ENCODE data around the gene CEP57.
A peak's percentile ranks its signal among the peaks of the same experiment; 100 is the strongest.
"Not testable (repeated sequence)": the region's sequence is repeated elsewhere in the genome, so short reads cannot be mapped to it uniquely, and the experiment has no call there.

CEP57 gene

GRCh38 chr11:95799546-95799945 is 9.2 kb downstream of the CEP57 start:
- DNase-seq: no peak

GRCh38 chr11:95800438-95800837 is 10.1 kb downstream of the CEP57 start:
- DNase-seq: no peak

GRCh38 chr11:95802806-95803205 is 12.5 kb downstream of the CEP57 start:
- no peak for DNase-seq

- DNase-seq: no peak
Observed at GRCh38 chr11:95803973-95804372, 13.7 kb downstream of the CEP57 start.

- no peak for DNase-seq
Observed at GRCh38 chr11:95805869-95806268, 15.6 kb downstream of the CEP57 start.

- DNase-seq: not testable (repeated sequence)
Observed at GRCh38 chr11:95806464-95806863, 16.2 kb downstream of the CEP57 start.

- DNase-seq: not testable (repeated sequence)
Observed at GRCh38 chr11:95811052-95811451, 20.8 kb downstream of the CEP57 start.

- DNase-seq: no peak
Observed at GRCh38 chr11:95816037-95816436, 25.7 kb downstream of the CEP57 start.

GRCh38 chr11:95821640-95822039 is 31.3 kb downstream of the CEP57 start:
- DNase-seq: no peak

- no peak for DNase-seq
Observed at GRCh38 chr11:95827696-95828095, 37.4 kb downstream of the CEP57 start.

- no peak for DNase-seq
Observed at GRCh38 chr11:95829580-95830259, 39.4 kb downstream of the CEP57 start.

GRCh38 chr11:95831198-95831883 is 41.0 kb downstream of the CEP57 start:
- DNase-seq: no peak

GRCh38 chr11:95832763-95833162 is 42.5 kb downstream of the CEP57 start:
- DNase-seq: no peak

GRCh38 chr11:95833378-95833777 is 43.1 kb downstream of the CEP57 start:
- no peak for DNase-seq

- DNase-seq: peak; percentile 70
Observed at GRCh38 chr11:95835351-95835750, 45.1 kb downstream of the CEP57 start.

- peak; percentile 89 for DNase-seq
Observed at GRCh38 chr11:95835768-95836488, 45.6 kb downstream of the CEP57 start.

GRCh38 chr11:95845167-95845566 is 54.9 kb downstream of the CEP57 start:
- no peak for DNase-seq

- peak; percentile 77 for DNase-seq
Observed at GRCh38 chr11:95849087-95849825, 59.0 kb downstream of the CEP57 start.

GRCh38 chr11:95850137-95850536 is 59.8 kb downstream of the CEP57 start:
- no peak for DNase-seq

GRCh38 chr11:95853138-95853537 is 62.8 kb downstream of the CEP57 start:
- DNase-seq: no peak

- DNase-seq: no peak
Observed at GRCh38 chr11:95853862-95854261, 63.6 kb downstream of the CEP57 start.

- not testable (repeated sequence) for DNase-seq
Observed at GRCh38 chr11:95854362-95854761, 64.1 kb downstream of the CEP57 start.

GRCh38 chr11:95860024-95860423 is 69.7 kb downstream of the CEP57 start:
- DNase-seq: not testable (repeated sequence)
